Stomach smooth muscle (tissue), 2 donors: ENCODE results near the gene SMYD3.

ENCODE experiments used
- H3K27ac ChIP-seq: one replicate; pipeline ENCODE4 v1.7.0; 2013; ENCODE audit warnings: mild to moderate bottlenecking, low read length, inconsistent platforms
- H3K27me3 ChIP-seq, 2 donors: one replicate each; pipeline ENCODE4 v1.7.0; 2013; ENCODE audit warnings: low read length in 2 of 2; ENCODE audit not compliant: insufficient read depth in 2 of 2, control insufficient read depth in 1 of 2
- H3K36me3 ChIP-seq, 2 donors: one replicate each; pipeline ENCODE4 v1.7.0; 2013; ENCODE audit warnings: low read length in 2 of 2; ENCODE audit not compliant: control insufficient read depth in 2 of 2, insufficient read depth in 2 of 2
- H3K4me1 ChIP-seq: one replicate; pipeline ENCODE4 v1.7.0; 2013; ENCODE audit warnings: low read length; ENCODE audit not compliant: control insufficient read depth, insufficient read depth
- H3K4me3 ChIP-seq, 2 donors: one replicate each; pipeline ENCODE4 v1.7.0; 2013; ENCODE audit warnings: low read length in 2 of 2
- H3K9ac ChIP-seq, 2 donors: one replicate each; pipeline ENCODE4 v1.7.0; 2013; ENCODE audit warnings: low read length in 2 of 2, mild to moderate bottlenecking in 1 of 2
- H3K9me3 ChIP-seq, 2 donors: one replicate each; pipeline ENCODE4 v1.7.0; 2013; ENCODE audit warnings: low read length in 2 of 2; ENCODE audit not compliant: control insufficient read depth in 2 of 2
- donor health status: healthy.
- donor health status: Pancreatic carcinoma.

SMYD3 gene

GRCh38 chr1:246470585-246470984, 36.5 kb downstream of the SMYD3 start:
- no peaks in the 10 kb centered on the region for H3K4me1 ChIP-seq
- no peaks in the 10 kb centered on the region for H3K27me3 ChIP-seq
- H3K36me3 ChIP-seq = no peaks in the 10 kb centered on the region
- H3K27ac ChIP-seq = no peak overlapping the region
- H3K9ac ChIP-seq = no peak overlapping the region
- no peak overlapping the region for H3K4me3 ChIP-seq
- no peaks in the 10 kb centered on the region for H3K9me3 ChIP-seq

GRCh38 chr1:246462986-246463385, 44.1 kb downstream of the SMYD3 start:
- no peak overlapping the region for H3K4me3 ChIP-seq
- no peaks in the 10 kb centered on the region for H3K4me1 ChIP-seq
- H3K27ac ChIP-seq = no peak overlapping the region
- no peak overlapping the region for H3K9ac ChIP-seq
- no peaks in the 10 kb centered on the region for H3K36me3 ChIP-seq
- no peaks in the 10 kb centered on the region for H3K27me3 ChIP-seq
- H3K9me3 ChIP-seq = no peaks in the 10 kb centered on the region

GRCh38 chr1:246460406-246460805, 46.7 kb downstream of the SMYD3 start:
- Histone ChIP-seq H3K4me1 (no peaks in the 10 kb centered on the region), H3K9me3 (no peaks in the 10 kb centered on the region), H3K36me3 (no peaks in the 10 kb centered on the region), H3K27ac (no peak overlapping the region), H3K9ac (no peak overlapping the region), H3K4me3 (no peak overlapping the region), H3K27me3 (no peaks in the 10 kb centered on the region)

- Histone ChIP-seq H3K4me3 (no peak overlapping the region), H3K9ac (no peak overlapping the region), H3K27ac (no peak overlapping the region), H3K36me3 (no peaks in the 10 kb centered on the region), H3K4me1 (no peaks in the 10 kb centered on the region), H3K27me3 (no peaks in the 10 kb centered on the region), H3K9me3 (no peaks in the 10 kb centered on the region)
Measured at GRCh38 chr1:246459221-246459620, 47.9 kb downstream of the SMYD3 start.

- H3K4me3 ChIP-seq = no peak overlapping the region
- H3K9me3 ChIP-seq = no peaks in the 10 kb centered on the region
- no peaks in the 10 kb centered on the region for H3K27me3 ChIP-seq
- no peak overlapping the region for H3K9ac ChIP-seq
- no peak overlapping the region for H3K27ac ChIP-seq
- H3K36me3 ChIP-seq = no peaks in the 10 kb centered on the region
- H3K4me1 ChIP-seq = no peaks in the 10 kb centered on the region
Measured at GRCh38 chr1:246455476-246455875, 51.6 kb downstream of the SMYD3 start.

GRCh38 chr1:246454655-246455054, 52.4 kb downstream of the SMYD3 start:
- no peak overlapping the region for H3K4me3 ChIP-seq
- no peaks in the 10 kb centered on the region for H3K27me3 ChIP-seq
- H3K4me1 ChIP-seq = no peaks in the 10 kb centered on the region
- H3K9me3 ChIP-seq = no peaks in the 10 kb centered on the region
- no peak overlapping the region for H3K27ac ChIP-seq
- H3K9ac ChIP-seq = no peak overlapping the region
- no peaks in the 10 kb centered on the region for H3K36me3 ChIP-seq

- Histone ChIP-seq H3K4me3 (no peak overlapping the region), H3K36me3 (no peaks in the 10 kb centered on the region), H3K9ac (no peak overlapping the region), H3K27ac (no peak overlapping the region), H3K4me1 (no peaks in the 10 kb centered on the region), H3K27me3 (no peaks in the 10 kb centered on the region), H3K9me3 (no peaks in the 10 kb centered on the region)
Measured at GRCh38 chr1:246450611-246451251, 56.3 kb downstream of the SMYD3 start.

GRCh38 chr1:246448373-246448772, 58.7 kb downstream of the SMYD3 start:
- Histone ChIP-seq H3K4me1 (no peaks in the 10 kb centered on the region), H3K27ac (no peak overlapping the region), H3K27me3 (no peaks in the 10 kb centered on the region), H3K4me3 (no peak overlapping the region), H3K36me3 (no peaks in the 10 kb centered on the region), H3K9me3 (no peaks in the 10 kb centered on the region), H3K9ac (no peak overlapping the region)

- Histone ChIP-seq H3K9ac (no peak overlapping the region), H3K4me3 (no peak overlapping the region), H3K36me3 (no peaks in the 10 kb centered on the region), H3K9me3 (no peaks in the 10 kb centered on the region), H3K27ac (no peak overlapping the region), H3K27me3 (no peaks in the 10 kb centered on the region), H3K4me1 (no peaks in the 10 kb centered on the region)
Measured at GRCh38 chr1:246447501-246447900, 59.6 kb downstream of the SMYD3 start.

GRCh38 chr1:246445503-246445902, 61.6 kb downstream of the SMYD3 start:
- Histone ChIP-seq H3K9ac (no peak overlapping the region), H3K4me3 (no peak overlapping the region), H3K27ac (no peak overlapping the region), H3K9me3 (no peaks in the 10 kb centered on the region), H3K4me1 (no peaks in the 10 kb centered on the region), H3K36me3 (no peaks in the 10 kb centered on the region), H3K27me3 (no peaks in the 10 kb centered on the region)

- Histone ChIP-seq H3K4me1 (no peaks in the 10 kb centered on the region), H3K27ac (no peak overlapping the region), H3K9ac (no peak overlapping the region), H3K4me3 (no peak overlapping the region), H3K27me3 (no peaks in the 10 kb centered on the region), H3K36me3 (no peaks in the 10 kb centered on the region), H3K9me3 (no peaks in the 10 kb centered on the region)
Measured at GRCh38 chr1:246444617-246445016, 62.5 kb downstream of the SMYD3 start.
